Neuronal stem cell (in vitro differentiated cells): ENCODE results near the gene TMEM132C.

Experiments
- DNase-seq: peaks from one replicate; pipeline ENCODE4 v3.0.0-alpha.2; 2013; ENCODE audit warnings: low spot score
- H2AFZ ChIP-seq: one replicate; pipeline ENCODE4 v1.6.1; 2013; ENCODE audit warnings: mild to moderate bottlenecking, low read length, inconsistent platforms
- H2AK5ac ChIP-seq: 2 replicates; pipeline ENCODE4 v1.6.1; 2013; ENCODE audit warnings: low read depth, mild to moderate bottlenecking, inconsistent platforms, low read length, moderate library complexity, mixed read lengths
- H2BK120ac ChIP-seq: 2 replicates; pipeline ENCODE4 v1.6.1; 2013; ENCODE audit warnings: low read depth, mild to moderate bottlenecking, inconsistent platforms, low read length, moderate library complexity, mixed read lengths
- H2BK12ac ChIP-seq: one replicate; pipeline ENCODE4 v1.6.1; 2013; ENCODE audit warnings: low read length, inconsistent platforms
- H2BK15ac ChIP-seq: 2 replicates; pipeline ENCODE4 v1.6.1; 2013; ENCODE audit warnings: mild to moderate bottlenecking, low read length, inconsistent platforms, mixed read lengths
- H2BK5ac ChIP-seq: one replicate; pipeline ENCODE4 v1.6.1; 2013; ENCODE audit warnings: inconsistent platforms, mild to moderate bottlenecking, low read length, moderate library complexity
- H3K14ac ChIP-seq: one replicate; pipeline ENCODE4 v1.6.1; 2013; ENCODE audit warnings: low read length, inconsistent platforms
- H3K18ac ChIP-seq: 2 replicates; pipeline ENCODE4 v1.6.1; 2013; ENCODE audit warnings: low read length, inconsistent platforms
- H3K23ac ChIP-seq: 2 replicates; pipeline ENCODE4 v1.6.1; 2013; ENCODE audit warnings: low read depth, mild to moderate bottlenecking, mixed read lengths, low read length, inconsistent platforms; ENCODE audit not compliant: poor library complexity
- H3K27ac ChIP-seq: replicated peaks from 3 replicates; pipeline ENCODE4 v1.5.1; 2013; ENCODE audit warnings: low read length, inconsistent platforms
- H3K27me3 ChIP-seq, 3 experiments: 2 replicates each; pipeline ENCODE4 v1.6.1; 2013; ENCODE audit warnings: low read length in 3 of 3, mild to moderate bottlenecking in 2 of 3, inconsistent platforms in 1 of 3, low read depth in 1 of 3, mixed read lengths in 1 of 3, moderate library complexity in 1 of 3; ENCODE audit not compliant: control insufficient read depth in 3 of 3, insufficient read depth in 3 of 3
- H3K36me3 ChIP-seq, 2 donors: replicated peaks in 1 of 2; 2 replicates each; pipeline ENCODE4 v1.6.1; 2013; ENCODE audit warnings: low read length in 2 of 2; ENCODE audit not compliant: control insufficient read depth in 2 of 2, insufficient read depth in 2 of 2
- H3K4ac ChIP-seq: 2 replicates; pipeline ENCODE4 v1.6.1; 2013; ENCODE audit warnings: inconsistent platforms, mild to moderate bottlenecking, low read length, moderate library complexity
- H3K4me1 ChIP-seq, 2 donors: 1 replicate in 1 of 2; 2 replicates in 1 of 2; pipeline ENCODE4 v1.6.1; 2013; ENCODE audit warnings: low read length in 2 of 2, low read depth in 1 of 2; ENCODE audit not compliant: control insufficient read depth in 2 of 2, insufficient read depth in 1 of 2
- H3K4me2 ChIP-seq: one replicate; pipeline ENCODE4 v1.6.1; 2013; ENCODE audit warnings: mild to moderate bottlenecking, low read length, inconsistent platforms; ENCODE audit not compliant: insufficient read depth, poor library complexity, severe bottlenecking
- H3K4me3 ChIP-seq, 2 donors: 2 replicates each; pipeline ENCODE4 v1.5.1; 2013; ENCODE audit warnings: low read length in 2 of 2, mild to moderate bottlenecking in 2 of 2, inconsistent platforms in 1 of 2, moderate library complexity in 1 of 2
- H3K79me1 ChIP-seq: one replicate; pipeline ENCODE4 v1.6.1; 2013; ENCODE audit warnings: low read depth, mild to moderate bottlenecking, inconsistent platforms, low read length, moderate library complexity
- H3K9ac ChIP-seq: one replicate; pipeline ENCODE4 v1.6.1; 2013; ENCODE audit warnings: mild to moderate bottlenecking, low read depth, low read length, inconsistent platforms; ENCODE audit not compliant: poor library complexity
- H3K9me3 ChIP-seq, 2 donors: replicated peaks in 1 of 2; 2 replicates each; pipeline versions ENCODE3 to v1.6.1; 2013; ENCODE audit warnings: low read length in 2 of 2, mild to moderate bottlenecking in 2 of 2, inconsistent platforms in 1 of 2, low read depth in 1 of 2, mixed read lengths in 1 of 2, moderate library complexity in 1 of 2; ENCODE audit not compliant: control insufficient read depth in 2 of 2, insufficient read depth in 1 of 2
- H4K8ac ChIP-seq: one replicate; pipeline ENCODE4 v1.6.1; 2013; ENCODE audit warnings: low read depth, mild to moderate bottlenecking, inconsistent platforms, low read length, moderate library complexity
- H4K91ac ChIP-seq: one replicate; pipeline ENCODE4 v1.6.1; 2013; ENCODE audit warnings: low read length, low read depth, mild to moderate bottlenecking, inconsistent platforms; ENCODE audit not compliant: poor library complexity
- WGBS, 2 donors: extraction: QIAGEN DNeasy Blood & Tissue Kit; methylation state at CpG; one replicate each; pipeline ENCODE4 v1.1.7; 2013; ENCODE audit warnings: missing lambda C conversion rate in 2 of 2, mixed read lengths in 1 of 2; ENCODE audit not compliant: insufficient read length in 2 of 2, insufficient replicate concordance in 1 of 2; ENCODE audit errors: extremely low coverage in 2 of 2; 5-methylcytosine and 5-hydroxymethylcytosine counted together

Gene TMEM132C

DNA sequence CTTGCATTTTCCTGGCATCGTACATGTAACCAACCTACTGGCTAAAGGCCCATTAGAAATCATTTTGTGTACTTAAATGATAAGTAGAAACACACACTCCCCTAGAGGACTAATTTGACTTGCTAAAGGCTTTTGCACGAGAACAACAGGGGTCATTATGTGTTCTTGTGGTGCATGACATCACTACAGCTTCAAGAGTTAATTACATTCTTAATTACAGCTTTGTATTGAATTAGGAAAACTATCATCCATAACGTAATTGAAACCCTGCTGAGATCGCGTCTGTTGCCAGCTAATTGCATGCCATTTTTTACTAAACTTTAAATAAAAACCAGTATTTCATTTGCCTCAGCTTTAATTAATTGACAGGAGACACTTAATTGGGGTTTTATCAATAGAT, 51.4 kb downstream of the TMEM132C start:
- Histone ChIP-seq H3K36me3 (peaks cover 0 to 12% of the 10 kb centered on the region in 2 donors), H3K23ac (no peak overlapping the region), H3K9ac (no peak overlapping the region), H3K18ac (no peak overlapping the region), H3K4ac (no peak overlapping the region), H3K79me1 (no peaks in the 10 kb centered on the region), H3K27me3 (no peaks in the 10 kb centered on the region), H3K4me2 (no peak overlapping the region), H2BK12ac (no peak overlapping the region), H2AK5ac (no peak overlapping the region), H3K27ac (no peak overlapping the region), H2BK120ac (no peak overlapping the region), H4K8ac (no peak overlapping the region), H2AFZ (no peak overlapping the region), H3K4me3 (no peak overlapping the region), H3K9me3 (peaks cover 0 to 20% of the 10 kb centered on the region in 2 donors), H2BK15ac (no peak overlapping the region), H4K91ac (no peak overlapping the region), H3K14ac (no peak overlapping the region), H2BK5ac (no peak overlapping the region), H3K4me1 (peaks cover 0 to 16% of the 10 kb centered on the region in 2 donors)
- no CpG with 5 or more reads among the region's 5 CpGs for WGBS, 2 donors
- DNase-seq, result no peak

DNA sequence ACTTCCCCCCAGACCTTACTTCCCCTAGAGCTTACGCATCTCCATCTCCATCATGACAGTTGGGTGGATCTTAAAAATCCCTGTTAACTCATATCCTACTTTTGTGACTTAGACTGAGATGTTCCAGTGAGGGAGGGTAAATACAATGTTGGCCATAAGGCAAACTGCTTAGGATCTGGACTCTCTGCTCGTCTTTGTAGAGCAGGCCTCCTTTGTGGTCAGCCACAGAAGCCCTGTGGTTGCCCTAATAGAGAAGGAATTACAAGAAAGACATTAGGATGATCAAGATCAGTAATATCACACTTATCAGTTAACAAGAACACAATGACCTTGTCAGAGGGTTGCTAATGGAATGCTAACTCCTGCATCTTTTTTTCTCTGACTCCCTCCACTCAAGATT, 52.0 kb downstream of the TMEM132C start:
- Histone ChIP-seq H3K14ac (no peak overlapping the region), H3K36me3 (peaks cover 0 to 12% of the 10 kb centered on the region in 2 donors), H3K79me1 (no peaks in the 10 kb centered on the region), H3K4me2 (no peak overlapping the region), H2AK5ac (no peak overlapping the region), H4K8ac (no peak overlapping the region), H4K91ac (no peak overlapping the region), H3K27me3 (no peaks in the 10 kb centered on the region), H2BK12ac (no peak overlapping the region), H2BK120ac (no peak overlapping the region), H2AFZ (no peak overlapping the region), H3K9me3 (peaks cover 0 to 20% of the 10 kb centered on the region in 2 donors), H3K23ac (no peak overlapping the region), H3K4me3 (no peak overlapping the region), H3K9ac (no peak overlapping the region), H2BK15ac (no peak overlapping the region), H3K27ac (no peak overlapping the region), H3K18ac (no peak overlapping the region), H3K4me1 (peaks cover 0 to 17% of the 10 kb centered on the region in 2 donors), H2BK5ac (no peak overlapping the region), H3K4ac (no peak overlapping the region)
- WGBS, 2 donors, result no CpG with 5 or more reads among the region's 2 CpGs
- DNase-seq, result no peak

DNA sequence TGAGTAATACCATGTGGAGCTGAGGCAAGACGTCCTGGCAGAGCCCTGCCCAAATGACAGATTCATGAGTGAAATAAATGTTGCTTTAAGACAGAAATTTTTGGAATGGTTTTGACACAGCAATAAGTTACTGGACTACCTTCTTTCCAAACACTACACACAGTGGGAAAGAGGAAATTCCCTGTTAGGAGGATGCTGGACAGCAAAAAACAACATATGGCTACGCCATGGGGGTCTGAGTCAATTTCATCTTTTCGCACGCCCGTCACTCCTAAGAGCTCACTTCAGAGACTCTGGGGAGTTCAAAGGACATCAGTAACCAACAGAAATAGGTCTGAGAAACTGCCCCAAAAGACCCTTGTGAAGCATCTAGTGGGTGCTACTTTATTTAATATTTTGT, 55.4 kb downstream of the TMEM132C start:
- Histone ChIP-seq H3K27ac (no peak overlapping the region), H3K9me3 (peaks cover 0 to 20% of the 10 kb centered on the region in 2 donors), H4K8ac (no peak overlapping the region), H3K79me1 (no peaks in the 10 kb centered on the region), H3K18ac (no peak overlapping the region), H3K4me2 (no peak overlapping the region), H3K27me3 (no peaks in the 10 kb centered on the region), H3K4me1 (peaks cover 4 to 10% of the 10 kb centered on the region in 2 donors), H3K4ac (no peak overlapping the region), H3K23ac (no peak overlapping the region), H3K36me3 (peaks cover 0 to 14% of the 10 kb centered on the region in 2 donors), H2BK12ac (no peak overlapping the region), H4K91ac (no peak overlapping the region), H2AFZ (no peak overlapping the region), H3K4me3 (no peak overlapping the region), H2BK120ac (no peak overlapping the region), H3K9ac (no peak overlapping the region), H2BK15ac (no peak overlapping the region), H2BK5ac (no peak overlapping the region), H3K14ac (no peak overlapping the region), H2AK5ac (no peak overlapping the region)
- DNase-seq, result no peak
- WGBS, 2 donors, result no CpG with 5 or more reads among the region's 5 CpGs

DNA sequence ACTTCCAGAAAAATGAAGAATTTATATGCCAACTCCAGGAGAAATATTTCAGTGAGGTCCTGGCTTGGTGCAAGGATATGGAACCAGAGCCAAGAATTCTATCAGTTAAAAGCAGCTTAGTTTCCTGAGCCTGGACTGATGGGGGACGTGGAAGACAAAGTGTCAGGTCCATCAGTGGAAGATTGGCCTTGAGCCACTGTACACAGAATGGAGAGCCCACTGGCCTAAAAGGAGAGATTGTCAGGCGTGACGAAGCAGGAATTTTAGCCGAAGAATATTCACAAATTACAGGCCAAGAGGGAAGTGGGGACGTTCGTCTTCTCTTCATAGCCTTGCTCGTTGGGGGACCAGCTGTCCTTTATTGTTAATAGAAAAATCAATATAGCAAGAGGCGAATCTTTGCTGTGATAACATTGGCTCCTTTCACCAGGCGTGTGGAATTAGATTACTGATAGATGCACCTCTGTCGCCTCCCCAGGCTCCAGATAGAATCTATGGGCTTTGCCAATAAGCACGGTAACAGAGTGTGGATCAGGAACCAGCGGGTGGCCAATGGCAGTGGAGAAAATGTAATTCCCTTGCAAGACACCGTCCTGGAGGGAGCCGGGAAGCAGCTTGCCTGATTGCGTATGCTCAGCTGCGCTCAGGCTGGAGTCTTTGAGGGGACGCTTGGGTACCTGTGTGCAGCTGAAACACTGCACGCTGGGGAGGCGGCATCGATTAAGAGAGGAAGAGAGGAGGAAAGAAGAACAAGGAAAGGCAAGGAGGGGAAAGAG, 56.4 kb downstream of the TMEM132C start:
- no peak overlapping the region for H2BK15ac ChIP-seq
- H3K14ac ChIP-seq, result no peak overlapping the region
- H4K8ac ChIP-seq, result no peak overlapping the region
- H3K18ac ChIP-seq, result no peak overlapping the region
- no peak overlapping the region for H3K4me3 ChIP-seq
- no peak overlapping the region for H2AK5ac ChIP-seq
- no peak for DNase-seq
- H3K9ac ChIP-seq, result no peak overlapping the region
- H4K91ac ChIP-seq, result no peak overlapping the region
- H3K27me3 ChIP-seq, result no peaks in the 10 kb centered on the region
- H2BK120ac ChIP-seq, result no peak overlapping the region
- H3K4ac ChIP-seq, result no peak overlapping the region
- peaks cover 4 to 10% of the 10 kb centered on the region in 2 donors for H3K4me1 ChIP-seq
- H3K79me1 ChIP-seq, result no peaks in the 10 kb centered on the region
- no CpG with 5 or more reads among the region's 20 CpGs for WGBS, 2 donors
- no peak overlapping the region for H2BK12ac ChIP-seq
- no peak overlapping the region for H3K27ac ChIP-seq
- H3K4me2 ChIP-seq, result no peak overlapping the region
- H2AFZ ChIP-seq, result no peak overlapping the region
- peaks cover 0 to 14% of the 10 kb centered on the region in 2 donors for H3K36me3 ChIP-seq
- H2BK5ac ChIP-seq, result no peak overlapping the region
- H3K23ac ChIP-seq, result no peak overlapping the region
- H3K9me3 ChIP-seq, result peaks cover 0 to 20% of the 10 kb centered on the region in 2 donors
